Measurements from ENCODE around the gene POLR1G.

DNA sequence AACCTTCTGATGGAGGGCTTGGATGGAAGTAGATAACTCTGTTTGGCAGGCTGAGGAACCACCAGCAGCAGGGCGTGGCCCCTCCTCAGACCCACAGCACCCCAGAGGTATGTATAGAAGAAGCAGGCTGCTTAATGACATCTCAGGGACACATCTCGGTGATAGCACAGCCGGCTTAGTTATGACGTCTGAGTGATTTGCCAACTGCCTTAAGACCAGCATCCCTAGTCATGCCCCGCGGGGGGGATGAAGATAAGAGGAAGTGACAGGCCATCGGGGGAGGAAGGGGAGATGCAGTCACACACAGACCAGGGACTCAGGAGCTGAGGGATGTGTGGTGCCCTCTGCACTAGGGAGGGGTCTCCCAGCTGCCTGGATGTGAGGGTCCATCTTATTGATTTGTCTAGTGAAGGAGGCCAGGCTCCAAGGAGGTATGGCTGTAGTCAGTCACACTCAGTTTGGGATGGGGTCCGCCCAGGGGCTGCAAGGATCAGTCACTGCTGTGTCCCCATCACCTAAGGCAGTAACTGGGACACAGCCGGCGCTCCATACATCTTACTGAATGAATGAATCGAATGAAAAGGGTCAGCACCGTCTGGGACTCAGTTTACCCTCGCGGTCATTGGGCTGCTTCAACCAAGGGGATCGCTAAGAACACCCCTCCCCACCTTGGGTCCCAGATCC is 36.5 kb downstream of the POLR1G start:
- TF ChIP-seq, protein P1, sequence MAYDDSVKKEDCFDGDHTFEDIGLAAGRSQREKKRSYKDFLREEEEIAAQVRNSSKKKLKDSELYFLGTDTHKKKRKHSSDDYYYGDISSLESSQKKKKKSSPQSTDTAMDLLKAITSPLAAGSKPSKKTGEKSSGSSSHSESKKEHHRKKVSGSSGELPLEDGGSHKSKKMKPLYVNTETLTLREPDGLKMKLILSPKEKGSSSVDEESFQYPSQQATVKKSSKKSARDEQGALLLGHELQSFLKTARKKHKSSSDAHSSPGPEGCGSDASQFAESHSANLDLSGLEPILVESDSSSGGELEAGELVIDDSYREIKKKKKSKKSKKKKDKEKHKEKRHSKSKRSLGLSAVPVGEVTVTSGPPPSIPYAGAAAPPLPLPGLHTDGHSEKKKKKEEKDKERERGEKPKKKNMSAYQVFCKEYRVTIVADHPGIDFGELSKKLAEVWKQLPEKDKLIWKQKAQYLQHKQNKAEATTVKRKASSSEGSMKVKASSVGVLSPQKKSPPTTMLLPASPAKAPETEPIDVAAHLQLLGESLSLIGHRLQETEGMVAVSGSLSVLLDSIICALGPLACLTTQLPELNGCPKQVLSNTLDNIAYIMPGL (CRISPR knock-in tag; IDR thresholded peaks at IDR 0.05; ENCODE audit: borderline replicate concordance) = no peak
- TF ChIP-seq, protein P2, sequence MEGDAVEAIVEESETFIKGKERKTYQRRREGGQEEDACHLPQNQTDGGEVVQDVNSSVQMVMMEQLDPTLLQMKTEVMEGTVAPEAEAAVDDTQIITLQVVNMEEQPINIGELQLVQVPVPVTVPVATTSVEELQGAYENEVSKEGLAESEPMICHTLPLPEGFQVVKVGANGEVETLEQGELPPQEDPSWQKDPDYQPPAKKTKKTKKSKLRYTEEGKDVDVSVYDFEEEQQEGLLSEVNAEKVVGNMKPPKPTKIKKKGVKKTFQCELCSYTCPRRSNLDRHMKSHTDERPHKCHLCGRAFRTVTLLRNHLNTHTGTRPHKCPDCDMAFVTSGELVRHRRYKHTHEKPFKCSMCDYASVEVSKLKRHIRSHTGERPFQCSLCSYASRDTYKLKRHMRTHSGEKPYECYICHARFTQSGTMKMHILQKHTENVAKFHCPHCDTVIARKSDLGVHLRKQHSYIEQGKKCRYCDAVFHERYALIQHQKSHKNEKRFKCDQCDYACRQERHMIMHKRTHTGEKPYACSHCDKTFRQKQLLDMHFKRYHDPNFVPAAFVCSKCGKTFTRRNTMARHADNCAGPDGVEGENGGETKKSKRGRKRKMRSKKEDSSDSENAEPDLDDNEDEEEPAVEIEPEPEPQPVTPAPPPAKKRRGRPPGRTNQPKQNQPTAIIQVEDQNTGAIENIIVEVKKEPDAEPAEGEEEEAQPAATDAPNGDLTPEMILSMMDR (IDR thresholded peaks at IDR 0.05) = no peak
- TF ChIP-seq, protein P3, sequence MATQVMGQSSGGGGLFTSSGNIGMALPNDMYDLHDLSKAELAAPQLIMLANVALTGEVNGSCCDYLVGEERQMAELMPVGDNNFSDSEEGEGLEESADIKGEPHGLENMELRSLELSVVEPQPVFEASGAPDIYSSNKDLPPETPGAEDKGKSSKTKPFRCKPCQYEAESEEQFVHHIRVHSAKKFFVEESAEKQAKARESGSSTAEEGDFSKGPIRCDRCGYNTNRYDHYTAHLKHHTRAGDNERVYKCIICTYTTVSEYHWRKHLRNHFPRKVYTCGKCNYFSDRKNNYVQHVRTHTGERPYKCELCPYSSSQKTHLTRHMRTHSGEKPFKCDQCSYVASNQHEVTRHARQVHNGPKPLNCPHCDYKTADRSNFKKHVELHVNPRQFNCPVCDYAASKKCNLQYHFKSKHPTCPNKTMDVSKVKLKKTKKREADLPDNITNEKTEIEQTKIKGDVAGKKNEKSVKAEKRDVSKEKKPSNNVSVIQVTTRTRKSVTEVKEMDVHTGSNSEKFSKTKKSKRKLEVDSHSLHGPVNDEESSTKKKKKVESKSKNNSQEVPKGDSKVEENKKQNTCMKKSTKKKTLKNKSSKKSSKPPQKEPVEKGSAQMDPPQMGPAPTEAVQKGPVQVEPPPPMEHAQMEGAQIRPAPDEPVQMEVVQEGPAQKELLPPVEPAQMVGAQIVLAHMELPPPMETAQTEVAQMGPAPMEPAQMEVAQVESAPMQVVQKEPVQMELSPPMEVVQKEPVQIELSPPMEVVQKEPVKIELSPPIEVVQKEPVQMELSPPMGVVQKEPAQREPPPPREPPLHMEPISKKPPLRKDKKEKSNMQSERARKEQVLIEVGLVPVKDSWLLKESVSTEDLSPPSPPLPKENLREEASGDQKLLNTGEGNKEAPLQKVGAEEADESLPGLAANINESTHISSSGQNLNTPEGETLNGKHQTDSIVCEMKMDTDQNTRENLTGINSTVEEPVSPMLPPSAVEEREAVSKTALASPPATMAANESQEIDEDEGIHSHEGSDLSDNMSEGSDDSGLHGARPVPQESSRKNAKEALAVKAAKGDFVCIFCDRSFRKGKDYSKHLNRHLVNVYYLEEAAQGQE (IDR thresholded peaks at IDR 0.05) = no peak
- TF ChIP-seq ESRRA (IDR thresholded peaks at IDR 0.05; ENCODE audit: borderline replicate concordance, low read length) (no peak), RCOR1 (IDR thresholded peaks at IDR 0.05; ENCODE audit: low read depth, low read length) (no peak), POLR2A (IDR thresholded peaks at IDR 0.05; ENCODE audit: low read length) (no peak), KDM5A (IDR thresholded peaks at IDR 0.05) (no peak), JUNB (IDR thresholded peaks at IDR 0.05) (no peak), CEBPB (IDR thresholded peaks at IDR 0.05) (no peak), RAD21 (conservative IDR thresholded peaks at IDR 0.05 in 1 of 2, IDR thresholded peaks at IDR 0.05 in 1 of 2) (no peak), ZNF302 (CRISPR knock-in tag; IDR thresholded peaks at IDR 0.05) (no peak)

Measured in A549 (cell line).